Measurements from ENCODE around the gene MCTP2.
"Not testable (repeated sequence)": the region's sequence is repeated elsewhere in the genome, so short reads cannot be mapped to it uniquely, and the experiment has no call there.

The MCTP2 gene

GRCh38 chr15:94235646-94236045, 4.3 kb downstream of the MCTP2 start:
- DNase-seq: no peak

GRCh38 chr15:94236608-94237007, 5.2 kb downstream of the MCTP2 start:
- no peak for DNase-seq

GRCh38 chr15:94237903-94238302, 6.5 kb downstream of the MCTP2 start:
- DNase-seq: no peak

GRCh38 chr15:94238539-94239118, 7.3 kb downstream of the MCTP2 start:
- DNase-seq: no peak

GRCh38 chr15:94239474-94239873, 8.1 kb downstream of the MCTP2 start:
- DNase-seq: no peak

DNA sequence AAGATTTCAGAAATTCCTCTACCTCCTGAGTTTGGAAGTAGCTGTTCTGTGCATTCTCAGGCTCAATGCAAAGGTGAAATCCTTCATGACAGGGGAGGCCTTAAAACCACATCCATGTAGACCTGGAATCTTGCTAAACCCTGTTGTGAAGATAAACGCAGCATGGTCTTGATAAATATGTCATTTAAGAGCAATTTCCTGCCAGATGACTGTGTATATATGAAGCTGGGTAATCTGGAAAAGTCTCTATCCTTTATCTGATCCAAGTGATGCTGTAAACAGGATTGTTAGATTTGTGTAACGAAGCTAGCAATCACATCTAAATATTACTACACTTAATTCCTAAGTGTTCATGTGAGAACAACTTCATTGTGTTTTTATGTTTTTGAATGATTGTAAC, 9.1 kb downstream of the MCTP2 start:
- no peak for DNase-seq

GRCh38 chr15:94242257-94242656, 10.9 kb downstream of the MCTP2 start:
- no peak for DNase-seq

- DNase-seq: not testable (repeated sequence)
Observed at GRCh38 chr15:94243003-94243402, 11.6 kb downstream of the MCTP2 start.

DNA sequence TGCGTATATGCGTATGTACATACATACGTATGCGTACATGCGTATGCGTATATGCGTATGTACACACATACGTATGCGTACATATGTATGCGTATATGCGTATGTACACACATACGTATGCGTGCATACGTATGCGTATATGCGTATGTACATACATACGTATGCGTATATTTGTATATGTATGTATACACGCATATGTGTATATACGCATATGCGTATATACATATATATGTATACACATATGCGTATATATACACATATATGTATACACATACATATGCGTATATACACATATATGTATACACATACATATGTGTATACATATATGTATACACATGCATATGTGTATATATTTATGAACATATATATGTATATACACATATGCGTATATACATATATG, 12.1 kb downstream of the MCTP2 start:
- no peak for DNase-seq

DNA sequence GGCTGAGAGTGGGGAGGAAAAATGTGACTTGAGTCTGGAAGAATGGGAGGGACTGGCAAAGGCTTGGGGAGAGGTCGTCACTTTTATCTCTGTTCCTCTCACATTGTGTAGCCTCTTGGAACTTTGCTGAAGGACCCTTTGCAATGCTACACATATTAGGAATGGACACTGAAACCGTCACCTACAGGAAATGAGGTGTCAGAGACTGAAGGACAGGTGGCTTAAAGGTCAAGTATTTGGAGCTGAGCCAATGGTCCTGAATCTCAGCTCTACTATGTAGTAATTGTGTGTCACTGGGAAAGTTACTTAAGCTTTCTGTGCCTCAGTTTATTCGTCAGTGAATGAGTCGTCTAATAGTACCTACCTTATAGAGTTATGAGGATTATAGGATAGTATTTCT, 14.7 kb downstream of the MCTP2 start:
- DNase-seq: no peak

- no peak for DNase-seq
Observed at GRCh38 chr15:94247789-94248638, 16.7 kb downstream of the MCTP2 start.

GRCh38 chr15:94250801-94251200, 19.4 kb downstream of the MCTP2 start:
- DNase-seq: no peak

- no peak for DNase-seq
Observed at GRCh38 chr15:94252223-94252766, 20.9 kb downstream of the MCTP2 start.

GRCh38 chr15:94252906-94253491, 21.6 kb downstream of the MCTP2 start:
- no peak for DNase-seq

DNA sequence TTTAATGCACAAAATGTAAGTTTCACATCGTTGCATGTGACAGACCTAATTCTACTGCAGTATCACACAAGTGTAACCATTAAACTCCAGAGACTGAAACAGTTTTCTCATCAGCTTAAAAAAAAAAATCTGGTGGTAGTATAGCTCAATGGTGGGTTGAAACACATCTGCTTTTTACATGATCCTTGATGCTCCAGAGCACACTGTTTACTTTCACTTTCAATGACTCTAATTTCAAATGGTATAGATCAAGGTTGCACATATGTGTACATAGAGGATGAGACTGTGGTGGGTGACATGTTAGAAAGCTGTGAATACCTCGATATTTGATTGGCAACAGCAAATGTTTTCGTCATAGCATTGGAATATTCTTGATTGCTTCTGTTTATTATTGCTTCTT, 22.4 kb downstream of the MCTP2 start:
- no peak for DNase-seq

- no peak for DNase-seq
Observed at GRCh38 chr15:94255540-94255939, 24.2 kb downstream of the MCTP2 start.

GRCh38 chr15:94256511-94256910, 25.1 kb downstream of the MCTP2 start:
- DNase-seq: no peak

DNA sequence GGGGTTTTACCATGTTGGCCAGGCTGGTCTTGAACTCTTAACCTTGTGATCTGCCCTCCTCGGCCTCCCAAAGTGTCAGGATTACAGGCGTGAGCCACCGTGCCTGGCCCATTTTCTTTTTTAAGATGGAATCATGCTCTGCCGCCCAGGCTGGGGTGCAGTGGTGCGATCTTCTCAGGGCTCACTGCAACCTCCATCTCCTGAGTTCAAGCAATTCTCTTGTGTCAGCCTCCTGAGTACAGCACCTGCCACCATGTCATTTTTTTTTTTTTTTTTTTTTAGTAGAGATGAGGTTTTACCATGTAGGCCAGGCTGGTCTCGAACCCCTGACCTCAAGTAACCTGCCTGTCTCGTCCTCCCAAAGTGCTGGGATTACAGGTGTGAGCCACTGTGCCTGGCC, 26.4 kb downstream of the MCTP2 start:
- DNase-seq: not testable (repeated sequence)

- no peak for DNase-seq
Observed at GRCh38 chr15:94258246-94258645, 26.9 kb downstream of the MCTP2 start.

DNA sequence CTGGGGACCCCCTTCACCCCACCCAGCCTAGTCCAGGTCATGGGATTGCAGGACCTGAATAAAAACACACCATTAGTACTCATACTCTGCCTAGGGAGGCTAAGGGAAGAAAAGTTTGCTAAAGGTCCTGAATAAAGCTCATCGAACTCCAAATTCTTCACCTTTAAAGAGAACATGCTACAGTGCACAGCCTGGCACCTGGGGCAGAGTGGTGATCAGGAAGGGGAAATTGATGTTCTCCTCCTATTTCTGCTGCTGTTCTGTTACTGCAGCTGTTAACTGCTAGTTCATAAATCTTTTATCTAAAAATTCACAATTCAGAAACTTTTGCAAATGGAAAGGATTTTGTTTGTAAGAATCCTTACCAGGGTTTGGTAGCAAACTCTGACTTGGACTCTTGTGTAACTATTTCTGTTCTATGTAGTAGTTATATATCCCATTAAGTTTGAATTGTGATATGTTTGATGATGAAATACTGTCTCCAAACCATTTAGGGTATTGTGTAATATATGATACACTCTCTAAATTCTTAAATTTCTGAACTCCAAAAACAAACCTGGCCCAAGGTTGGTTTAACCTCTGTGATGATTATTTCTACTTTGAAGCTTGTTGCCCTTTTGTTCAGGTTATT, 27.9 kb downstream of the MCTP2 start:
- DNase-seq: no peak

GRCh38 chr15:94259863-94260262, 28.5 kb downstream of the MCTP2 start:
- DNase-seq: no peak

GRCh38 chr15:94262201-94262600, 30.8 kb downstream of the MCTP2 start:
- DNase-seq: no peak
